ENCODE results near the gene EXOSC6.
"Not testable (repeated sequence)": the region's sequence is repeated elsewhere in the genome, so short reads cannot be mapped to it uniquely, and the experiment has no call there.

The EXOSC6 gene

GRCh38 chr16:70251629-70252354, at the start of gene EXOSC6:
TSS of gene EXOSC6 (minus strand) at chr16:70251940. CDS start at chr16:70251900, 40 bp downstream.
- DNase-seq (ENCODE audit: low spot score): peak; percentile 96

GRCh38 chr16:70301121-70301520, 49.4 kb upstream of the EXOSC6 start:
- DNase-seq (ENCODE audit: low spot score): no peak

GRCh38 chr16:70298988-70299938, 47.5 kb upstream of the EXOSC6 start, which contains the start of gene DDX19B:
TSS of gene DDX19B (plus strand) at chr16:70299186. CDS start at chr16:70299298, 112 bp downstream.
- peak; percentile 66 for DNase-seq (ENCODE audit: low spot score)

GRCh38 chr16:70295634-70296033, 43.9 kb upstream of the EXOSC6 start:
- DNase-seq (ENCODE audit: low spot score): no peak

- DNase-seq (ENCODE audit: low spot score): no peak
These were observed 42.8 kb upstream of the EXOSC6 start for GRCh38 chr16:70294385-70295025.

GRCh38 chr16:70292148-70292547, 40.4 kb upstream of the EXOSC6 start:
- not testable (repeated sequence) for DNase-seq (ENCODE audit: low spot score)

GRCh38 chr16:70290949-70291519, 39.3 kb upstream of the EXOSC6 start:
- no peak for DNase-seq (ENCODE audit: low spot score)

- DNase-seq (ENCODE audit: low spot score): peak; percentile 97
These were observed 37.7 kb upstream of the EXOSC6 start, which contains the start of gene AARS1 for GRCh38 chr16:70289229-70290094. TSS of gene AARS1 (minus strand) at chr16:70289506. CDS start at chr16:70282763, 6,743 bp downstream.

- DNase-seq (ENCODE audit: low spot score): not testable (repeated sequence)
These were observed 35.7 kb upstream of the EXOSC6 start for GRCh38 chr16:70287304-70287971.

- DNase-seq (ENCODE audit: low spot score): no peak
These were observed 24.7 kb upstream of the EXOSC6 start for GRCh38 chr16:70276392-70276791.

GRCh38 chr16:70271696-70272095, 20.0 kb upstream of the EXOSC6 start:
- no peak for DNase-seq (ENCODE audit: low spot score)

- no peak for DNase-seq (ENCODE audit: low spot score)
These were observed 18.4 kb upstream of the EXOSC6 start for GRCh38 chr16:70270176-70270575.

- DNase-seq (ENCODE audit: low spot score): no peak
These were observed 17.7 kb upstream of the EXOSC6 start for GRCh38 chr16:70269471-70269870.

- not testable (repeated sequence) for DNase-seq (ENCODE audit: low spot score)
These were observed 16.2 kb upstream of the EXOSC6 start for GRCh38 chr16:70267922-70268321.

- DNase-seq (ENCODE audit: low spot score): peak; percentile 65
These were observed 15.8 kb upstream of the EXOSC6 start for GRCh38 chr16:70267516-70267915.

GRCh38 chr16:70259903-70260302, 8.2 kb upstream of the EXOSC6 start:
- DNase-seq (ENCODE audit: low spot score): not testable (repeated sequence)

GRCh38 chr16:70258946-70259345, 7.2 kb upstream of the EXOSC6 start:
- no peak for DNase-seq (ENCODE audit: low spot score)

- DNase-seq (ENCODE audit: low spot score): no peak
These were observed 6.3 kb upstream of the EXOSC6 start for GRCh38 chr16:70258065-70258464.

- no peak for DNase-seq (ENCODE audit: low spot score)
These were observed 5.7 kb upstream of the EXOSC6 start for GRCh38 chr16:70257391-70257790.

GRCh38 chr16:70255574-70255973, 3.8 kb upstream of the EXOSC6 start:
- no peak for DNase-seq (ENCODE audit: low spot score)

Measured in HuH-7.5 (cell line).